MM.1S (cell line): ENCODE measurements around the gene ZFYVE28.

ENCODE experiments used
- EZH2phosphoT487 ChIP-seq: fragments of 300-600 bp; sonication (generic); IDR thresholded peaks from 2 replicates; pipeline ENCODE4 v1.6.1; 2018; ENCODE audit warnings: antibody characterized with exemption, low read length
- TF ChIP-seq, protein P1 (sequence below): fragments of 300-600 bp; sonication (generic); IDR thresholded peaks from 2 replicates; pipeline ENCODE4 v1.5.1; 2016; ENCODE audit warnings: antibody characterized with exemption, low read length, mixed read lengths

GRCh38 chr4:2389691-2390090 lies 28.8 kb downstream of the ZFYVE28 start:
- TF ChIP-seq EZH2phosphoT487: no peak
- TF ChIP-seq, protein P1, sequence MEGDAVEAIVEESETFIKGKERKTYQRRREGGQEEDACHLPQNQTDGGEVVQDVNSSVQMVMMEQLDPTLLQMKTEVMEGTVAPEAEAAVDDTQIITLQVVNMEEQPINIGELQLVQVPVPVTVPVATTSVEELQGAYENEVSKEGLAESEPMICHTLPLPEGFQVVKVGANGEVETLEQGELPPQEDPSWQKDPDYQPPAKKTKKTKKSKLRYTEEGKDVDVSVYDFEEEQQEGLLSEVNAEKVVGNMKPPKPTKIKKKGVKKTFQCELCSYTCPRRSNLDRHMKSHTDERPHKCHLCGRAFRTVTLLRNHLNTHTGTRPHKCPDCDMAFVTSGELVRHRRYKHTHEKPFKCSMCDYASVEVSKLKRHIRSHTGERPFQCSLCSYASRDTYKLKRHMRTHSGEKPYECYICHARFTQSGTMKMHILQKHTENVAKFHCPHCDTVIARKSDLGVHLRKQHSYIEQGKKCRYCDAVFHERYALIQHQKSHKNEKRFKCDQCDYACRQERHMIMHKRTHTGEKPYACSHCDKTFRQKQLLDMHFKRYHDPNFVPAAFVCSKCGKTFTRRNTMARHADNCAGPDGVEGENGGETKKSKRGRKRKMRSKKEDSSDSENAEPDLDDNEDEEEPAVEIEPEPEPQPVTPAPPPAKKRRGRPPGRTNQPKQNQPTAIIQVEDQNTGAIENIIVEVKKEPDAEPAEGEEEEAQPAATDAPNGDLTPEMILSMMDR: no peak
